Mesenteric fat pad (tissue), 1 donor: ENCODE measurements around the gene DYNLRB1. TPM values are rescaled to one million over a fixed set of nuclear protein-coding genes. Genes with fewer than 3 reads are reported as not detected.

Experiments
- DNase-seq: peaks from one replicate; pipeline ENCODE4 v3.0.0-alpha.2; 2020; ENCODE audit warnings: low spot score
- total RNA-seq: library from RNA; stranded (reverse); fragmentation: NEBNext Ultra II Directional; extraction: Animal tissue kit (Norgen Biotek cat#: 25700); gene quantifications from one replicate; pipeline ENCODE4 v1.2.1, GENCODE V29; 2021
- donor health status: DM: yes; HTN: yes; CAD: no.

The DYNLRB1 gene
- total RNA-seq, 1 donor from 2014 or later, result 131 TPM

- DNase-seq, result peak; percentile 71
These were observed 18.4 kb downstream of the DYNLRB1 start for GRCh38 chr20:34534391-34535165.

GRCh38 chr20:34535301-34535840, 19.1 kb downstream of the DYNLRB1 start:
- DNase-seq, result peak; percentile 64

GRCh38 chr20:34535857-34536256, 19.6 kb downstream of the DYNLRB1 start:
- no peak for DNase-seq

- DNase-seq, result no peak
These were observed 20.7 kb downstream of the DYNLRB1 start for GRCh38 chr20:34536798-34537394.

GRCh38 chr20:34537651-34538050, 21.4 kb downstream of the DYNLRB1 start:
- no peak for DNase-seq

GRCh38 chr20:34538671-34539123, 22.5 kb downstream of the DYNLRB1 start:
- no peak for DNase-seq

GRCh38 chr20:34539756-34540155, 23.5 kb downstream of the DYNLRB1 start:
- no peak for DNase-seq

GRCh38 chr20:34540596-34541263, 24.5 kb downstream of the DYNLRB1 start:
- no peak for DNase-seq

GRCh38 chr20:34541264-34541901, 25.2 kb downstream of the DYNLRB1 start:
- DNase-seq, result no peak

GRCh38 chr20:34541917-34542316, 25.7 kb downstream of the DYNLRB1 start:
- no peak for DNase-seq

- DNase-seq, result no peak
These were observed 26.2 kb downstream of the DYNLRB1 start for GRCh38 chr20:34542439-34542838.

- no peak for DNase-seq
These were observed 27.3 kb downstream of the DYNLRB1 start for GRCh38 chr20:34543463-34544056.

- no peak for DNase-seq
These were observed 28.0 kb downstream of the DYNLRB1 start for GRCh38 chr20:34544109-34544796.

- no peak for DNase-seq
These were observed 30.5 kb downstream of the DYNLRB1 start for GRCh38 chr20:34546751-34547181.

GRCh38 chr20:34547844-34548613, 31.8 kb downstream of the DYNLRB1 start:
- no peak for DNase-seq

GRCh38 chr20:34549291-34549928, 33.2 kb downstream of the DYNLRB1 start:
- DNase-seq, result no peak

GRCh38 chr20:34549929-34550305, 33.7 kb downstream of the DYNLRB1 start:
- no peak for DNase-seq

- DNase-seq, result no peak
These were observed 36.3 kb downstream of the DYNLRB1 start for GRCh38 chr20:34552569-34552968.

- DNase-seq, result no peak
These were observed 37.2 kb downstream of the DYNLRB1 start for GRCh38 chr20:34553366-34553867.
